Fibroblast of lung (primary cell): Measurements from ENCODE around the gene HOXA9. TPM values are rescaled to one million over a fixed set of nuclear protein-coding genes. Genes with fewer than 3 reads are reported as not detected.

Source experiments
- DNase-seq, 2 donors: peaks; one replicate each; pipeline versions ENCODE4 v3.0.0 to v3.0.0-alpha.2; 2010; ENCODE audit warnings: low read depth in 2 of 2
- H2AFZ ChIP-seq: 2 replicates; pipeline ENCODE4 v1.5.1; 2012; ENCODE audit warnings: low read length, control low read depth, inconsistent platforms
- H3K27ac ChIP-seq: 2 replicates; pipeline ENCODE4 v1.5.1; 2011; ENCODE audit warnings: low read length, control low read depth; ENCODE audit not compliant: insufficient read depth
- H3K27me3 ChIP-seq: 2 replicates; pipeline ENCODE4 v1.5.1; 2011; ENCODE audit warnings: mild to moderate bottlenecking, low read length; ENCODE audit not compliant: control insufficient read depth, insufficient read depth
- H3K36me3 ChIP-seq: 2 replicates; pipeline ENCODE4 v1.5.1; 2011; ENCODE audit warnings: low read length; ENCODE audit not compliant: control insufficient read depth, insufficient read depth
- H3K4me1 ChIP-seq: 2 replicates; pipeline ENCODE4 v1.5.1; 2011; ENCODE audit warnings: low read length; ENCODE audit not compliant: control insufficient read depth, insufficient read depth; ENCODE audit errors: extremely low read depth
- H3K4me2 ChIP-seq: 2 replicates; pipeline ENCODE4 v1.5.1; 2011; ENCODE audit warnings: low read length, control low read depth; ENCODE audit not compliant: insufficient read depth; ENCODE audit errors: extremely low read depth
- H3K4me3 ChIP-seq, 4 experiments: fragments of 200-600 bp in 1 of 4; sonication (generic) in 1 of 4; replicated peaks in 1 of 4; 2 replicates each; pipeline ENCODE4 v1.5.1; 2011 to 2016; ENCODE audit warnings: low read length in 4 of 4, low read depth in 3 of 4, mild to moderate bottlenecking in 3 of 4, control low read depth in 2 of 4, inconsistent platforms in 1 of 4, mixed read lengths in 1 of 4; ENCODE audit not compliant: insufficient read depth in 1 of 4; ENCODE audit errors: control extremely low read depth in 1 of 4
- H3K79me2 ChIP-seq: 2 replicates; pipeline ENCODE4 v1.5.1; 2012; ENCODE audit warnings: mild to moderate bottlenecking, low read length, inconsistent platforms; ENCODE audit not compliant: control insufficient read depth, insufficient read depth
- H3K9ac ChIP-seq: 2 replicates; pipeline ENCODE4 v1.5.1; 2011; ENCODE audit warnings: mild to moderate bottlenecking, low read length, control low read depth; ENCODE audit not compliant: insufficient read depth
- H3K9me3 ChIP-seq: 2 replicates; pipeline ENCODE4 v1.5.1; 2012; ENCODE audit warnings: low read depth, low read length; ENCODE audit not compliant: control insufficient read depth, insufficient read depth
- H4K20me1 ChIP-seq: 2 replicates; pipeline ENCODE4 v1.5.1; 2011; ENCODE audit warnings: low read length; ENCODE audit not compliant: control insufficient read depth, insufficient read depth; ENCODE audit errors: extremely low read depth
- CTCF ChIP-seq, 2 donors: IDR thresholded peaks in 1 of 2; conservative IDR thresholded peaks in 1 of 2; 1 replicate in 1 of 2; 2 replicates in 1 of 2; pipeline ENCODE4 v1.5.1; 2011 to 2012; ENCODE audit warnings: low read length in 2 of 2, control low read depth in 1 of 2, inconsistent platforms in 1 of 2, low read depth in 1 of 2, mild to moderate bottlenecking in 1 of 2
- EZH2 ChIP-seq: IDR thresholded peaks from 2 replicates; pipeline ENCODE4 v1.5.1; 2012; ENCODE audit warnings: low read length, control low read depth, mild to moderate bottlenecking; ENCODE audit errors: missing control alignments
- polyA plus RNA-seq, 2 donors: library from polyadenylated mRNA; depleted of rRNA in 1 of 2; stranded (reverse) in 1 of 2; unstranded in 1 of 2; fragments of >200 nt; gene quantifications; 2 replicates each; pipeline ENCODE4 v1.2.1, GENCODE V29; 2011 to 2012; ENCODE audit warnings: missing spikeins in 1 of 2
- total RNA-seq: library from RNA; depleted of rRNA; stranded (reverse); fragments of >200 nt; gene quantifications from 2 replicates; pipeline ENCODE4 v1.2.1, GENCODE V29; 2014

The HOXA9 gene
- total and polyA plus RNA-seq, 2 donors (not counting 1 experiment from before 2014, with no cell fraction given), result 0.08 TPM; not detected in 1

GRCh38 chr7:27128776-27129728 is 36.3 kb downstream of the HOXA9 start:
- Histone ChIP-seq H3K9ac (no peak overlapping the region), H4K20me1 (no peaks in the 10 kb centered on the region), H3K9me3 (no peaks in the 10 kb centered on the region), H3K4me1 (peaks cover 9% of the 10 kb centered on the region), H3K4me3 (peak overlapping the region in 3 of 4 experiments; percentile 34 to 71 (median 45)), H3K79me2 (peaks cover 18% of the 10 kb centered on the region), H2AFZ (no peak overlapping the region), H3K36me3 (no peaks in the 10 kb centered on the region), H3K27ac (no peak overlapping the region), H3K27me3 (no peaks in the 10 kb centered on the region), H3K4me2 (peak overlapping the region; percentile 71)
- peak in 1 of 2 donors; percentile 32 for DNase-seq
- no peak for TF ChIP-seq CTCF (conservative IDR thresholded peaks at IDR 0.05 in 1 of 2, IDR thresholded peaks at IDR 0.05 in 1 of 2; ENCODE audit: low read depth in 1 of 2, low read length in 2 of 2)
- TF ChIP-seq EZH2, result no peak

GRCh38 chr7:27128034-27128433 is 37.3 kb downstream of the HOXA9 start:
- H3K4me3 ChIP-seq, result no peak overlapping the region

More at GRCh38 chr7:27128034-27128433, 37.3 kb downstream of the HOXA9 start:
- Histone ChIP-seq H4K20me1 (no peaks in the 10 kb centered on the region), H3K79me2 (peaks cover 16% of the 10 kb centered on the region), H3K27me3 (no peaks in the 10 kb centered on the region), H3K36me3 (no peaks in the 10 kb centered on the region), H3K9ac (no peak overlapping the region), H3K4me2 (no peak overlapping the region), H3K27ac (no peak overlapping the region), H3K4me1 (peaks cover 13% of the 10 kb centered on the region), H3K9me3 (no peaks in the 10 kb centered on the region), H2AFZ (no peak overlapping the region)
- DNase-seq, result peak; percentile 70 to 86
- TF ChIP-seq EZH2 (no peak), CTCF (conservative IDR thresholded peaks at IDR 0.05 in 1 of 2, IDR thresholded peaks at IDR 0.05 in 1 of 2; ENCODE audit: low read depth in 1 of 2, low read length in 2 of 2) (no peak)
